Measurements from ENCODE around the gene CTAGE8. TPM values are rescaled to one million over a fixed set of nuclear protein-coding genes. Genes with fewer than 3 reads are reported as not detected.
"Not testable (repeated sequence)": the region's sequence is repeated elsewhere in the genome, so short reads cannot be mapped to it uniquely, and the experiment has no call there.

The CTAGE8 gene
- total RNA-seq, 1 experiment from 2014 or later = 5.7 TPM

- not testable (repeated sequence) for H3K4me1 Mint-ChIP-seq (ENCODE audit: low read depth, unreplicated experiment); H3K27me3 Mint-ChIP-seq (ENCODE audit: insufficient read depth, unreplicated experiment)
These were observed 45.4 kb downstream of the CTAGE8 start for GRCh38 chr7:144223675-144224074.

GRCh38 chr7:144220531-144220930 lies 48.6 kb downstream of the CTAGE8 start:
- H3K36me3 Mint-ChIP-seq (ENCODE audit: insufficient read depth, unreplicated experiment); H3K27ac Mint-ChIP-seq (ENCODE audit: unreplicated experiment); POLR2A ChIA-PET; H3K9me3 Mint-ChIP-seq (ENCODE audit: unreplicated experiment); H3K27me3 ChIP-seq (replicated peaks; ENCODE audit: control insufficient read depth, insufficient read depth, low read length); BruUV-seq (replicated peaks); H3K4me3 ChIP-seq (ENCODE audit: low read depth, low read length); DNase-seq; H3K4me3 Mint-ChIP-seq (ENCODE audit: unreplicated experiment); CTCF ChIA-PET; H3K27me3 Mint-ChIP-seq (ENCODE audit: insufficient read depth, unreplicated experiment); H3K36me3 ChIP-seq (ENCODE audit: control insufficient read depth, insufficient read depth, low read length); intact Hi-C loops (cut with micrococcal nuclease; ENCODE audit: unreplicated experiment); H3K4me1 Mint-ChIP-seq (ENCODE audit: low read depth, unreplicated experiment); H3K9me3 ChIP-seq; H3K4me1 ChIP-seq: not testable (repeated sequence)

More at GRCh38 chr7:144223675-144224074, 45.4 kb downstream of the CTAGE8 start:
- H3K27me3 ChIP-seq (replicated peaks; ENCODE audit: control insufficient read depth, insufficient read depth, low read length); H3K9me3 ChIP-seq; DNase-seq; CTCF ChIA-PET; intact Hi-C loops (cut with micrococcal nuclease; ENCODE audit: unreplicated experiment); H3K36me3 Mint-ChIP-seq (ENCODE audit: insufficient read depth, unreplicated experiment); H3K27ac Mint-ChIP-seq (ENCODE audit: unreplicated experiment); H3K9me3 Mint-ChIP-seq (ENCODE audit: unreplicated experiment); BruUV-seq (replicated peaks); POLR2A ChIA-PET; H3K4me3 Mint-ChIP-seq (ENCODE audit: unreplicated experiment); H3K4me3 ChIP-seq (ENCODE audit: low read depth, low read length); H3K4me1 ChIP-seq; H3K36me3 ChIP-seq (ENCODE audit: control insufficient read depth, insufficient read depth, low read length): not testable (repeated sequence)

- H3K4me3 ChIP-seq (ENCODE audit: low read depth, low read length); intact Hi-C loops (cut with micrococcal nuclease; ENCODE audit: unreplicated experiment); H3K27me3 ChIP-seq (replicated peaks; ENCODE audit: control insufficient read depth, insufficient read depth, low read length); H3K4me1 Mint-ChIP-seq (ENCODE audit: low read depth, unreplicated experiment); CTCF ChIA-PET; H3K9me3 ChIP-seq; POLR2A ChIA-PET; BruUV-seq (replicated peaks); H3K36me3 Mint-ChIP-seq (ENCODE audit: insufficient read depth, unreplicated experiment); H3K9me3 Mint-ChIP-seq (ENCODE audit: unreplicated experiment); H3K4me1 ChIP-seq; H3K27me3 Mint-ChIP-seq (ENCODE audit: insufficient read depth, unreplicated experiment); DNase-seq; H3K4me3 Mint-ChIP-seq (ENCODE audit: unreplicated experiment); H3K36me3 ChIP-seq (ENCODE audit: control insufficient read depth, insufficient read depth, low read length); H3K27ac Mint-ChIP-seq (ENCODE audit: unreplicated experiment): not testable (repeated sequence)
These were observed 49.9 kb downstream of the CTAGE8 start for GRCh38 chr7:144219149-144219548.

- H3K4me3 ChIP-seq (ENCODE audit: low read depth, low read length); H3K9me3 ChIP-seq; H3K4me3 Mint-ChIP-seq (ENCODE audit: unreplicated experiment); H3K4me1 ChIP-seq; H3K27me3 ChIP-seq (replicated peaks; ENCODE audit: control insufficient read depth, insufficient read depth, low read length); H3K27me3 Mint-ChIP-seq (ENCODE audit: insufficient read depth, unreplicated experiment); H3K9me3 Mint-ChIP-seq (ENCODE audit: unreplicated experiment); H3K4me1 Mint-ChIP-seq (ENCODE audit: low read depth, unreplicated experiment); DNase-seq; BruUV-seq (replicated peaks); intact Hi-C loops (cut with micrococcal nuclease; ENCODE audit: unreplicated experiment); H3K36me3 ChIP-seq (ENCODE audit: control insufficient read depth, insufficient read depth, low read length); POLR2A ChIA-PET; H3K27ac Mint-ChIP-seq (ENCODE audit: unreplicated experiment); CTCF ChIA-PET; H3K36me3 Mint-ChIP-seq (ENCODE audit: insufficient read depth, unreplicated experiment): not testable (repeated sequence)
These were observed 50.5 kb downstream of the CTAGE8 start for GRCh38 chr7:144218581-144218980.

- H3K4me1 ChIP-seq; CTCF ChIA-PET; H3K36me3 Mint-ChIP-seq (ENCODE audit: insufficient read depth, unreplicated experiment); H3K36me3 ChIP-seq (ENCODE audit: control insufficient read depth, insufficient read depth, low read length); H3K27me3 ChIP-seq (replicated peaks; ENCODE audit: control insufficient read depth, insufficient read depth, low read length); DNase-seq; H3K27me3 Mint-ChIP-seq (ENCODE audit: insufficient read depth, unreplicated experiment); H3K27ac Mint-ChIP-seq (ENCODE audit: unreplicated experiment); H3K4me3 ChIP-seq (ENCODE audit: low read depth, low read length); H3K9me3 ChIP-seq; H3K9me3 Mint-ChIP-seq (ENCODE audit: unreplicated experiment); H3K4me1 Mint-ChIP-seq (ENCODE audit: low read depth, unreplicated experiment); intact Hi-C loops (cut with micrococcal nuclease; ENCODE audit: unreplicated experiment); POLR2A ChIA-PET; BruUV-seq (replicated peaks); H3K4me3 Mint-ChIP-seq (ENCODE audit: unreplicated experiment): not testable (repeated sequence)
These were observed 51.9 kb downstream of the CTAGE8 start for GRCh38 chr7:144217200-144217599.

Other genes starting within 250 kb of the CTAGE8 start
- gene OR2A5, start 220.3 kb downstream of the CTAGE8 start, total RNA-seq (2022) = not detected in 2 replicates
- not detected in 2 replicates for gene OR2A25, start 199.5 kb downstream of the CTAGE8 start, total RNA-seq (2022)
- not detected in 2 replicates for gene OR2A12, start 183.0 kb downstream of the CTAGE8 start, total RNA-seq (2022)
- gene OR2A2, start 159.7 kb downstream of the CTAGE8 start, total RNA-seq (2022) = not detected in 2 replicates
- gene OR2A14, start 146.1 kb downstream of the CTAGE8 start, total RNA-seq (2022) = not detected in 2 replicates
- not detected in 2 replicates for gene CTAGE4, start 85.8 kb downstream of the CTAGE8 start, total RNA-seq (2022)
- 15.7 and 20.5 TPM in 2 replicates for gene ARHGEF35, start 73.5 kb downstream of the CTAGE8 start, total RNA-seq (2022)
- gene OR2A42, start 29.7 kb downstream of the CTAGE8 start, total RNA-seq (2022) = not detected in 2 replicates
- 1.3 and 2.0 TPM in 2 replicates for gene OR2A7, start 4.5 kb downstream of the CTAGE8 start, total RNA-seq (2022)
- not detected in 2 replicates for gene OR2A1, start 43.1 kb upstream of the CTAGE8 start, total RNA-seq (2022)
- gene ARHGEF5, start 86.1 kb upstream of the CTAGE8 start, total RNA-seq (2022) = 21.4 and 26.4 TPM in 2 replicates
- gene NOBOX, start 134.4 kb upstream of the CTAGE8 start, total RNA-seq (2022) = not detected in 2 replicates

Data from Caco-2 (cell line).